HepG2 (cell line): ENCODE data around the gene SLC36A1. TPM values are rescaled to one million over a fixed set of nuclear protein-coding genes. Genes with fewer than 3 reads are reported as not detected.
A peak's percentile ranks its signal among the peaks of the same experiment; 100 is the strongest.

Source experiments
- ATAC-seq: fragments of 200-7000 bp; cut with Tn5 transposase; 3 replicates; pipeline ENCODE4 v1.9.1; 2020; ENCODE audit warnings: mild to moderate bottlenecking, moderate library complexity
- BruUV-seq: library from RNA; stranded (reverse); fragments of 400-500 nt; replicated peaks from 2 replicates; lab custom pipeline; 2021; lab: Mats Ljungman, UMichigan
- CTCF ChIA-PET: fragments of 300-600 bp; formaldehyde crosslinking; extraction: SDS; loops from one replicate; lab custom pipeline; 2021; ENCODE audit warnings: low total read pairs, inconsistent platforms, low intra/inter-chr PET ratio; lab: Yijun Ruan, JAX
- POLR2A ChIA-PET: fragments of 350-600 bp; sonication (Branson Sonifier 250); formaldehyde crosslinking; loops from one replicate; lab custom pipeline; 2020; ENCODE audit warnings: antibody characterized with exemption, inconsistent platforms; lab: Yijun Ruan, JAX
- DNase-seq: peaks from one replicate; pipeline ENCODE4 v3.0.0-alpha.2; 2015; ENCODE audit warnings: low spot score
- FAIRE-seq: peaks from 3 replicates; lab custom pipeline; 2011; peaks lifted over from hg19 to GRCh38; lab: Jason Lieb, UNC
- H2AFZ ChIP-seq: one replicate; pipeline ENCODE4 v1.6.1; 2011; ENCODE audit warnings: low read length, inconsistent platforms
- H3K27ac ChIP-seq: fragments of 300-600 bp; 3 replicates; pipeline ENCODE4 v1.8.0; 2011; ENCODE audit warnings: mixed run types, mild to moderate bottlenecking, mixed read lengths, low read length, inconsistent platforms; ENCODE audit not compliant: insufficient read depth; ENCODE audit errors: extremely low read length
- H3K27me3 ChIP-seq, 2 experiments: fragments of 200-600 bp in 1 of 2; 2 replicates in 1 of 2; 3 replicates in 1 of 2; pipeline versions ENCODE4 v1.6.0 to v1.8.0; 2011; ENCODE audit warnings: low read length in 2 of 2, mild to moderate bottlenecking in 2 of 2, moderate library complexity in 2 of 2, inconsistent platforms in 1 of 2; ENCODE audit not compliant: insufficient read depth in 2 of 2, control insufficient read depth in 1 of 2
- H3K36me3 ChIP-seq, 2 experiments: fragments of 200-600 bp in 1 of 2; replicated peaks in 1 of 2; 2 replicates in 1 of 2; 3 replicates in 1 of 2; pipeline versions ENCODE4 v1.5.1 to v1.8.0; 2011; ENCODE audit warnings: low read length in 2 of 2, inconsistent platforms in 1 of 2; ENCODE audit not compliant: insufficient read depth in 2 of 2, control insufficient read depth in 1 of 2
- H3K4me1 ChIP-seq: 2 replicates; pipeline ENCODE4 v1.5.1; 2012; ENCODE audit warnings: low read length, inconsistent platforms; ENCODE audit not compliant: insufficient read depth
- H3K4me2 ChIP-seq: 2 replicates; pipeline ENCODE4 v1.6.0; 2011; ENCODE audit warnings: low read depth, low read length, inconsistent platforms
- H3K4me3 ChIP-seq, 3 experiments: fragments of 200-600 bp in 1 of 3; sonication (generic), shearing (Covaris generic) in 1 of 3; replicated peaks in 1 of 3; 2 replicates each; pipeline ENCODE4 v1.5.1; 2011 to 2016; ENCODE audit warnings: low read length in 3 of 3, inconsistent platforms in 2 of 3, low read depth in 2 of 3, mild to moderate bottlenecking in 2 of 3, control low read depth in 1 of 3, mixed read lengths in 1 of 3; ENCODE audit not compliant: insufficient read depth in 1 of 3
- H3K79me2 ChIP-seq: one replicate; pipeline ENCODE4 v1.6.1; 2011; ENCODE audit warnings: low read length, inconsistent platforms; ENCODE audit not compliant: insufficient read depth
- H3K9ac ChIP-seq: 2 replicates; pipeline ENCODE4 v1.6.0; 2011; ENCODE audit warnings: mild to moderate bottlenecking, low read depth, low read length, inconsistent platforms; ENCODE audit not compliant: insufficient read depth
- H3K9me3 ChIP-seq: 2 replicates; pipeline ENCODE4 v1.5.1; 2012; ENCODE audit warnings: mild to moderate bottlenecking, low read length
- H4K20me1 ChIP-seq: 2 replicates; pipeline ENCODE4 v1.6.0; 2011; ENCODE audit warnings: inconsistent platforms, mild to moderate bottlenecking, low read length, moderate library complexity; ENCODE audit not compliant: insufficient read depth
- HIVEP1 ChIP-seq: sonication (generic); formaldehyde crosslinking; IDR thresholded peaks from 2 replicates; pipeline ENCODE4 v1.4.0; 2020; ENCODE audit warnings: mild to moderate bottlenecking, missing genetic modification reagents
- MAFF ChIP-seq: IDR thresholded peaks from 2 replicates; pipeline ENCODE4 v1.6.1; 2011; ENCODE audit warnings: low read depth, low read length, improper control_type of control experiment
- RCOR2 ChIP-seq: IDR thresholded peaks from 2 replicates; pipeline ENCODE4 v1.6.1; 2016; ENCODE audit warnings: missing biosample characterization, missing genetic modification reagents
- SOX5 ChIP-seq: IDR thresholded peaks from 2 replicates; pipeline ENCODE4 v1.6.1; 2016; ENCODE audit warnings: borderline replicate concordance
- ZFP1 ChIP-seq: IDR thresholded peaks from 2 replicates; pipeline ENCODE4 v1.6.1; 2016
- ZMAT3 ChIP-seq: sonication (generic); formaldehyde crosslinking; conservative IDR thresholded peaks from 2 replicates; pipeline ENCODE4 v1.7.0; 2021; ENCODE audit warnings: missing genetic modification reagents
- ZNF674 ChIP-seq: sonication (generic); formaldehyde crosslinking; IDR thresholded peaks from 2 replicates; pipeline ENCODE4 v1.5.0; 2020; ENCODE audit warnings: low read depth, mild to moderate bottlenecking, missing genetic modification reagents
- ZNF841 ChIP-seq: sonication (generic); formaldehyde crosslinking; IDR thresholded peaks from 2 replicates; pipeline ENCODE4 v1.8.1; 2023; ENCODE audit warnings: missing genetic modification reagents, borderline replicate concordance
- WGBS: methylation state at CpG from one replicate; pipeline ENCODE4 v1.1.6; 2017; ENCODE audit warnings: low lambda C conversion rate; 5-methylcytosine and 5-hydroxymethylcytosine counted together
- in situ Hi-C: cut with HindIII; loops from 2 replicates; pipeline ENCODE4 v1.10.0; 2017; ENCODE audit warnings: low pct_unique_long_range_greater_than_20kb; ENCODE audit not compliant: extremely low pct_ligation_motif_present
- intact Hi-C: fragments of 100-400 bp; cut with micrococcal nuclease; formaldehyde crosslinking; loops from one replicate; pipeline ENCODE4 v1.10.0; 2022; ENCODE audit not compliant: unreplicated experiment
- polyA plus RNA-seq, 8 experiments: library from polyadenylated mRNA; depleted of rRNA in 3 of 8; stranded (reverse) in 7 of 8; unstranded in 1 of 8; fragments of >200 nt; fragmentation: Illumina TruSeq in 4 of 8; extraction: Trizol in 4 of 8; gene quantifications; 2 replicates each; pipeline versions ENCODE4 v1.2.1 to v1.2.3, GENCODE V29; 2011 to 2016; ENCODE audit warnings: low read depth in 4 of 8, missing spikeins in 1 of 8, mixed read lengths in 1 of 8; ENCODE audit not compliant: insufficient read depth in 1 of 8
- total RNA-seq, 5 experiments: library from RNA; depleted of rRNA; stranded (reverse); fragments of >200 nt; fragmentation: Illumina TruSeq; extraction: Trizol; gene quantifications; 2 replicates each; pipeline ENCODE4 v1.2.3, GENCODE V29; 2016; ENCODE audit warnings: low read depth in 1 of 5
- TF ChIP-seq, protein P1 (sequence below): sonication (generic); formaldehyde crosslinking; IDR thresholded peaks from 2 replicates; pipeline ENCODE4 v1.5.0; 2020; ENCODE audit warnings: missing genetic modification reagents, mild to moderate bottlenecking, borderline replicate concordance
- TF ChIP-seq, protein P2 (sequence below): IDR thresholded peaks from 2 replicates; pipeline ENCODE4 v1.6.1; 2016; ENCODE audit warnings: missing compliant biosample characterization, missing genetic modification reagents, borderline replicate concordance
- TF ChIP-seq, protein P3 (sequence below): sonication (generic); formaldehyde crosslinking; IDR thresholded peaks from 2 replicates; pipeline ENCODE4 v1.5.1; 2020; ENCODE audit warnings: mild to moderate bottlenecking, missing genetic modification reagents, moderate library complexity
- TF ChIP-seq, protein P4 (sequence below): IDR thresholded peaks from 2 replicates; pipeline ENCODE4 v1.6.1; 2018; ENCODE audit warnings: missing genetic modification reagents
- TF ChIP-seq, protein P5 (sequence below): sonication (generic); formaldehyde crosslinking; IDR thresholded peaks from 2 replicates; pipeline ENCODE4; 2020; ENCODE audit warnings: missing genetic modification reagents, mild to moderate bottlenecking, borderline replicate concordance

SLC36A1 gene
- total and polyA plus RNA-seq, 2 of the 13 experiments (the other 11 are each of a cell fraction or from before 2014, with no cell fraction given), result 8.0 to 8.9 TPM

DNA sequence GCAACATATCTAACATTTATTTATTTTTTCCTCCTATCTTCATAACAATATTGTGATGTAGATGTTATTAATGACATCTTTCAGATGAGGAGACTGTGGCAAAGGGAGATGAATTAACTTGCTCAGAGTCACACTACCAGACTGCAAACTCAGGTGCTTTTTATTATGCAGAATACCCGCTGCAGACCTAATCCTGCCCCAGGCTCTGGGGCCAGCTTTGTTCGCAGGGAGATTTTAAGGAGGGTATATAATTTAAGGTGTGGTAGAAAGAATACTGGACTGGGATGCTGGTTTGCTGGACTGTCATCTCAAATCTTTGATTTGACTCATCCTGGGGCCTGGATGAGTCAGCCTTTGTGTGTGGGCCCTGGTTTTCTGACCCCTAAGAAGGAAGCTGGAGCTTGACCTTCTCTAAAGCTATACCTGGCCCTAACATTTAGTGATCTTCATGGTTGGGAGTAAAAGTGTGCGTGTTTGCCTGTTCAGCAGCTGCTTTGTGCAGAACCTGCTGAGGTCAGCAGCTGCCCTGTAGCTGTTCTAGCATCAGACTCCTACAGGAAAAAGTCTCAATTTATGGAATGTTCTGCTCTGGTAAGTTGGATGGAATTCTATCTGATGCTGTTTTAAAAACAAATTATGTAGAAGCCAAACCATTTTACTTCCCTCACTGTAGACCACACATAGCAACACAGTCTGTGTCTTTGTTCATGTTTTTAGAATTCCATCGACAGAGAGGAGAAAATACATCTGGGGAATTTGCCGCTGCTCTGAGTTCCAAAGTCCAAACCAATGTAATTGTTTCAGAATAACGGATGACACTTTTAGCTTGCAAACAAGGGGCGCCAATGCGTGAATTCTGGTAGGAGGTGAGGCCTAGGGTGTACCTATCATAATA, 4.5 kb downstream of the SLC36A1 start:
- H3K36me3 ChIP-seq, result no peaks in the 10 kb centered on the region
- peak; percentile 83 for DNase-seq
- peak overlapping the region; percentile 74 for H3K27ac ChIP-seq
- ChIA-PET POLR2A (interaction anchor here (1.4 kb wide), 1 partner anchor 320 kb away, joined by 4 read pairs; the partner anchor contains the start of gene G3BP1), CTCF (no interaction called here)
- no peak for FAIRE-seq
- peak overlapping the region; percentile 46 for H3K4me2 ChIP-seq
- H3K9ac ChIP-seq, result peak overlapping the region; percentile 44
- no TSS peak for BruUV-seq
- ATAC-seq, result peak; percentile 44
- no peak overlapping the region for H2AFZ ChIP-seq
- no peaks in the 10 kb centered on the region for H3K9me3 ChIP-seq
- peaks cover 4% of the 10 kb centered on the region for H3K79me2 ChIP-seq
- in situ Hi-C loops (no loop called here), intact Hi-C loops (no loop called here)
- no peaks in the 10 kb centered on the region for H4K20me1 ChIP-seq
- H3K27me3 ChIP-seq, result no peaks in the 10 kb centered on the region; a peak in 1 of 5 replicates
- WGBS, result 26% methylated on average over 8 of the region's 8 CpGs
- H3K4me3 ChIP-seq, result peak overlapping the region in 1 of 3 experiments; percentile 17; a peak in 1 of 6 replicates
- H3K4me1 ChIP-seq, result peaks cover 65% of the 10 kb centered on the region
- TF ChIP-seq, protein P1, sequence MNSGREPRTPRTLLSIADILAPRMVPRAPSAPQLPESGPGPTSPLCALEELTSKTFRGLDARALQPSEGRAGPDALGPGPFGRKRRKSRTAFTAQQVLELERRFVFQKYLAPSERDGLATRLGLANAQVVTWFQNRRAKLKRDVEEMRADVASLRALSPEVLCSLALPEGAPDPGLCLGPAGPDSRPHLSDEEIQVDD, result no peak
- TF ChIP-seq, protein P2, sequence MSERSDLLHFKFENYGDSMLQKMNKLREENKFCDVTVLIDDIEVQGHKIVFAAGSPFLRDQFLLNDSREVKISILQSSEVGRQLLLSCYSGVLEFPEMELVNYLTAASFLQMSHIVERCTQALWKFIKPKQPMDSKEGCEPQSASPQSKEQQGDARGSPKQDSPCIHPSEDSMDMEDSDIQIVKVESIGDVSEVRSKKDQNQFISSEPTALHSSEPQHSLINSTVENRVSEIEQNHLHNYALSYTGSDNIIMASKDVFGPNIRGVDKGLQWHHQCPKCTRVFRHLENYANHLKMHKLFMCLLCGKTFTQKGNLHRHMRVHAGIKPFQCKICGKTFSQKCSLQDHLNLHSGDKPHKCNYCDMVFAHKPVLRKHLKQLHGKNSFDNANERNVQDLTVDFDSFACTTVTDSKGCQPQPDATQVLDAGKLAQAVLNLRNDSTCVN, result no peak
- TF ChIP-seq, protein P3, sequence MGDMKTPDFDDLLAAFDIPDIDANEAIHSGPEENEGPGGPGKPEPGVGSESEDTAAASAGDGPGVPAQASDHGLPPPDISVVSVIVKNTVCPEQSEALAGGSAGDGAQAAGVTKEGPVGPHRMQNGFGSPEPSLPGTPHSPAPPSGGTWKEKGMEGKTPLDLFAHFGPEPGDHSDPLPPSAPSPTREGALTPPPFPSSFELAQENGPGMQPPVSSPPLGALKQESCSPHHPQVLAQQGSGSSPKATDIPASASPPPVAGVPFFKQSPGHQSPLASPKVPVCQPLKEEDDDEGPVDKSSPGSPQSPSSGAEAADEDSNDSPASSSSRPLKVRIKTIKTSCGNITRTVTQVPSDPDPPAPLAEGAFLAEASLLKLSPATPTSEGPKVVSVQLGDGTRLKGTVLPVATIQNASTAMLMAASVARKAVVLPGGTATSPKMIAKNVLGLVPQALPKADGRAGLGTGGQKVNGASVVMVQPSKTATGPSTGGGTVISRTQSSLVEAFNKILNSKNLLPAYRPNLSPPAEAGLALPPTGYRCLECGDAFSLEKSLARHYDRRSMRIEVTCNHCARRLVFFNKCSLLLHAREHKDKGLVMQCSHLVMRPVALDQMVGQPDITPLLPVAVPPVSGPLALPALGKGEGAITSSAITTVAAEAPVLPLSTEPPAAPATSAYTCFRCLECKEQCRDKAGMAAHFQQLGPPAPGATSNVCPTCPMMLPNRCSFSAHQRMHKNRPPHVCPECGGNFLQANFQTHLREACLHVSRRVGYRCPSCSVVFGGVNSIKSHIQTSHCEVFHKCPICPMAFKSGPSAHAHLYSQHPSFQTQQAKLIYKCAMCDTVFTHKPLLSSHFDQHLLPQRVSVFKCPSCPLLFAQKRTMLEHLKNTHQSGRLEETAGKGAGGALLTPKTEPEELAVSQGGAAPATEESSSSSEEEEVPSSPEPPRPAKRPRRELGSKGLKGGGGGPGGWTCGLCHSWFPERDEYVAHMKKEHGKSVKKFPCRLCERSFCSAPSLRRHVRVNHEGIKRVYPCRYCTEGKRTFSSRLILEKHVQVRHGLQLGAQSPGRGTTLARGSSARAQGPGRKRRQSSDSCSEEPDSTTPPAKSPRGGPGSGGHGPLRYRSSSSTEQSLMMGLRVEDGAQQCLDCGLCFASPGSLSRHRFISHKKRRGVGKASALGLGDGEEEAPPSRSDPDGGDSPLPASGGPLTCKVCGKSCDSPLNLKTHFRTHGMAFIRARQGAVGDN (CRISPR knock-in tag), result no peak
- TF ChIP-seq ZMAT3 (CRISPR knock-in tag) (no peak), ZNF674 (CRISPR knock-in tag) (no peak), RCOR2 (CRISPR knock-in tag) (0 out of 2 replicates have a peak, but pooled peaks have one; percentile 44), ZFP1 (CRISPR knock-in tag) (no peak), HIVEP1 (CRISPR knock-in tag) (no peak), ZNF841 (CRISPR knock-in tag) (no peak), SOX5 (CRISPR knock-in tag) (peak; percentile 79), MAFF (peak; percentile 82)
- TF ChIP-seq, protein P4, sequence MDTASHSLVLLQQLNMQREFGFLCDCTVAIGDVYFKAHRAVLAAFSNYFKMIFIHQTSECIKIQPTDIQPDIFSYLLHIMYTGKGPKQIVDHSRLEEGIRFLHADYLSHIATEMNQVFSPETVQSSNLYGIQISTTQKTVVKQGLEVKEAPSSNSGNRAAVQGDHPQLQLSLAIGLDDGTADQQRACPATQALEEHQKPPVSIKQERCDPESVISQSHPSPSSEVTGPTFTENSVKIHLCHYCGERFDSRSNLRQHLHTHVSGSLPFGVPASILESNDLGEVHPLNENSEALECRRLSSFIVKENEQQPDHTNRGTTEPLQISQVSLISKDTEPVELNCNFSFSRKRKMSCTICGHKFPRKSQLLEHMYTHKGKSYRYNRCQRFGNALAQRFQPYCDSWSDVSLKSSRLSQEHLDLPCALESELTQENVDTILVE (CRISPR knock-in tag), result no peak
- TF ChIP-seq, protein P5, sequence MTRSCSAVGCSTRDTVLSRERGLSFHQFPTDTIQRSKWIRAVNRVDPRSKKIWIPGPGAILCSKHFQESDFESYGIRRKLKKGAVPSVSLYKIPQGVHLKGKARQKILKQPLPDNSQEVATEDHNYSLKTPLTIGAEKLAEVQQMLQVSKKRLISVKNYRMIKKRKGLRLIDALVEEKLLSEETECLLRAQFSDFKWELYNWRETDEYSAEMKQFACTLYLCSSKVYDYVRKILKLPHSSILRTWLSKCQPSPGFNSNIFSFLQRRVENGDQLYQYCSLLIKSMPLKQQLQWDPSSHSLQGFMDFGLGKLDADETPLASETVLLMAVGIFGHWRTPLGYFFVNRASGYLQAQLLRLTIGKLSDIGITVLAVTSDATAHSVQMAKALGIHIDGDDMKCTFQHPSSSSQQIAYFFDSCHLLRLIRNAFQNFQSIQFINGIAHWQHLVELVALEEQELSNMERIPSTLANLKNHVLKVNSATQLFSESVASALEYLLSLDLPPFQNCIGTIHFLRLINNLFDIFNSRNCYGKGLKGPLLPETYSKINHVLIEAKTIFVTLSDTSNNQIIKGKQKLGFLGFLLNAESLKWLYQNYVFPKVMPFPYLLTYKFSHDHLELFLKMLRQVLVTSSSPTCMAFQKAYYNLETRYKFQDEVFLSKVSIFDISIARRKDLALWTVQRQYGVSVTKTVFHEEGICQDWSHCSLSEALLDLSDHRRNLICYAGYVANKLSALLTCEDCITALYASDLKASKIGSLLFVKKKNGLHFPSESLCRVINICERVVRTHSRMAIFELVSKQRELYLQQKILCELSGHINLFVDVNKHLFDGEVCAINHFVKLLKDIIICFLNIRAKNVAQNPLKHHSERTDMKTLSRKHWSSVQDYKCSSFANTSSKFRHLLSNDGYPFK, result no peak
